ENCODE data around the gene FAM25A. TPM values are rescaled to one million over a fixed set of nuclear protein-coding genes. Genes with fewer than 3 reads are reported as not detected.
"Not testable (repeated sequence)": the region's sequence is repeated elsewhere in the genome, so short reads cannot be mapped to it uniquely, and the experiment has no call there.

FAM25A gene
- total RNA-seq, 2 experiments from 2014 or later, result not detected

GRCh38 chr10:87008303-87008702, 11.8 kb upstream of the FAM25A start:
- POLR2A ChIA-PET, result not testable (repeated sequence)

GRCh38 chr10:87009134-87009696, 10.9 kb upstream of the FAM25A start:
- POLR2A ChIA-PET, CTCF ChIA-PET: not testable (repeated sequence)

More at GRCh38 chr10:87008303-87008702, 11.8 kb upstream of the FAM25A start:
- CTCF ChIA-PET, result not testable (repeated sequence)

DNA sequence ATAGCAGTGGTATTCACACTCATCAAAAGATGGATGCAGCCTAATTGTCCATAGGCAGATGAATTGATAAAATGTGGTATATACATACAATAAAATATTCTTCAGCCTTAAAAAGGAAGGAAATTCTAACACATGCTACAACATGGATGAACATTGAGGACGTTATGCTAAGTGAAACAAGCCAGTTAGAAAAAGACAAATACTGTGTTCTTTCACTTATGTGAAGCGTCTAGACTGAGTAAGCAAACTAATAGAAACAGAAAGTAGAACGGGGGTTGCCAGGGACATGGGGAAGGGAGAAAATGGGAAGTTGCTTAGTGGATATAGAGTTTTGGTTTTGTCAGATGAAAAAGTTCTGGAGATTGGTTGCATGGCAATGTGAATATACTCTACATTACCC, 6.6 kb upstream of the FAM25A start:
- POLR2A ChIA-PET, CTCF ChIA-PET: not testable (repeated sequence)

DNA sequence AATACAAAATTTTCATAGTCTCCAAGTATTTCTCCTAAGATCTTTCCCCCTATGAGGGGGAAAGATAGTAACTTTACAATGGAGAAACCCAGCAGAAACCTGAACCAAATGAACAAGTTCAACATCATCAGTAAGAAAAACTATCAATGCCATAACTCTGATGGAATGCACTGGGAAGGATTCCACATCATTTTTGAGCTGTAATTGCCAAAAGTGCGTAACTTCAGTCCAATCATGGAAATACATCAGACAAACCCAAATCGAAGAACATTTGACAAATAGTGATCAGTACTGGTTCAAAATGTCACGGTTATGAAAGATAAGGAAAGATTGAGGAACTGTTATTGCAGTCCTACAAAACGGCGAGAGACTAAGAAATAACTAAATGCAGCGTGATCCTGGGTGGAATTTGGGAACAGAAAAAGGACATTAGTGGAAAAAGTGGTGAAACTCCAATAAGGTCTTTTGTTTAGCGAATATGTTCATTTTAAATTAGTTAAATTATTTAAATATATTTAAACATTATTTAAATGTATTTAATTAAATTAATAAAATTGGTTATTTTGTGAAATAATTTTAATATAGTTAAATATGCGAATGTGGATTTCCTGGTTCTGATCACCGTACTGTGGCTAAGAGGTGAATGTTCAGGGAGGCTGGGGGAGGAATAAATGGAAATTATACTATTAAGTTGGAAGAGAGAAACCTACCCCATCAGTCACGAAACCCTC, 4.9 kb upstream of the FAM25A start:
- POLR2A ChIA-PET, CTCF ChIA-PET: not testable (repeated sequence)

- POLR2A ChIA-PET, CTCF ChIA-PET: not testable (repeated sequence)
Measured at GRCh38 chr10:87018127-87018526, 2.0 kb upstream of the FAM25A start.

DNA sequence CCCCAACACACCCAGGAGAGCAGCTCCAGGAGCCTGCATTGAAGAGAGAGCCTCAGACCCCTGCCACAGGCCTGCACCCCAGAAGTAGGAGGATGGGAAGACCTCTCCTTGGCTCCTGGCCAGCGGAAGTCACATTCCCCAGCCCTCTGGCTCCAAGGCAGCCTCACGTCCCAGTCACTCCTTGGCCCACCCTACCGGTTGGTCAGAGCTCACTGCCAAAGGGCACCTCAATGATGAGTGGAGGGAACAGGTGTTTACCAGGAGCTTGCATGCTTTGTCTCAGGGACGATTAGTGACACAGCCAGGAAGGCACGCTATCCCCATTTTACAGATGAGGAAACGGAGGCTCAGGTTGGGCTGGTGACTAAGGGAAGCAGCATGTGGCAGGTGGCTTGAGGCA, 1.0 kb upstream of the FAM25A start:
- CTCF ChIA-PET, POLR2A ChIA-PET: not testable (repeated sequence)

DNA sequence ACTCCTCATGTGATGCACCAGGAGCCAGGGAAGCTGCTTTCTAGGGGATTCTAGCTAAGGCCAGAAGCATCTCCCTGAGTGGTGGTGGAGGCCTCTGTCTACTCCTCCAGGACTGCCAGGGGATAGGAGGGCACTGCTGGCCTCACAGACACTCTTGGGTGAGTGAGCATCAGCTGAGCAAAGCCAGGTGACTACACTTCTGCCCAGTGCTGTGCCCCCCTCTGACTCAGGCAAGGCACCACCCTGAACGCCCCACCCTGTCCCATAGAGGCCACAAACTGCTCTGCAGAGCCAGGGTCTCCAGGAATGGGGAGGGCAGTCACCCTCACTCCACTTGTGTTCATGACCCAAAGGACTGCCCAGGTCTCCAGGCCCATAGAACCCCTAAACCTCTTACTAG, 590 bp upstream of the FAM25A start:
- CTCF ChIA-PET, POLR2A ChIA-PET: not testable (repeated sequence)

DNA sequence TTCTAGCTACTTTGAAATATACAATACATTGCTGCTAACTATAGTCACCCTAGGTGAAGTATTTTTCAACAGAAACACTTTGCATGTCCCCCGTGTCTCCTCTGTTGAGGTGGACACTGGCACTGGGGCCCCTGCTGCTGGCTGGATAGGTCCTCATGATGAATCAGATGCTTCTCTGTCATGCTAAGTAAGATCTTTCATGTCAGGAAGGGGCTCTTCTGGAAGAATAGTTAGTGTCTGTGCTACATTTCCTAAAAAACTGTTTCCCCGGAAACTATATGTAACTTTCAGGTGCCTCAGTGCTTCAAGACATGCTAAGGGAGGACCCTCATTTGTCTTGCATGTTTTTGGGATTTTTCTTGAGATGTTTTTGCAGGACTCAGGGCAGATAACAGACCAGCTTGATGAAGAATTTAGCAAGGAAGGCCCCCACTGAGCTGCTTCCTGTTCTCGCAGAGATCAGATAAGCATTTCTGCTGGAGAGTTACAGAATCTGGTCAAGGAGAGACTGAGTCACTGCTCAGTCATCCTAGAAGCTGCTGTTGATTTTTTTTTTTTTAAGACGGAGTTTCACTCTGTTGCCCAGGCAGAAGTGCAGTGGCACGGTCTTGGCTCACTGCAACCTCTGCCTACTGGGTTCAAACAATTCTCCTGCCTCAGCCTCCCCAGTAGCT, 5.3 kb downstream of the FAM25A start:
- CTCF ChIA-PET, result not testable (repeated sequence)

DNA sequence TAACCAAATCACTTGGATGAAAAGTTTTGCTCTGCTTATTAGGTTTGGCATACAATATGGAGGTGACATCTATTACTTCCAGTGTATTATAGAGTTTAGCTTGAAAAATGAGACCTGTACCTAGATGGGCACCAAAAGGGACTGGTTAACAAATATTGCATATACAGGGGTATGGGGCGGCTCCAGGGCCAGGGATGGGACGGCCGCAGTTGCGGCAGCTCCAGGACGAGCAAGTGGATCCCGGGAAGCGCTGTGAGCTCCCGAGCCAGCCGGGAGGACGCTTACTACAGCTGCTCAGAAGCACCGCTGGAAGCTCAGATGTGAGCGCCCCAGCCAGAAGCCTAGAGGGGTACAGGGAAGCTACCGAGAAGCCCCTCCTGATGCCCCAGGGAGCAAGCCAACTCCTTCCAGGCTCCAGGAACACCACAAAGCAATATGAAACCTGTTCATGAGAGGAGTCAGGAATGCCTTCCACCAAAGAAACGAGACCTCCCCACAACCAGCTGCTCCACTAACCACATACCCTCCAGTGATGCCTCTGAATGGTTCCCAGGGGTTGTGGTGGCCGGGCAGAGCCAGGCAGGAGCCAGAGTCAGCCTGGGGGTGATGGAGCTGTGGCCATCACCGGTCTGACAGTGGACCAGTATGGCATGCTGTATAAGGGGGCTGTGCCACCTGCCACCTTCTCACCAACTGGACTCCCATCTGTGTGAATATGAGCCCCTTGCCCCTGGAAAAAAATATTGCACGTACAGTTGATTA, 6.8 kb downstream of the FAM25A start:
- CTCF ChIA-PET, POLR2A ChIA-PET: not testable (repeated sequence)

More for the DNA sequence above, 5.3 kb downstream of the FAM25A start:
- POLR2A ChIA-PET, result not testable (repeated sequence)

GRCh38 chr10:87030419-87030818, 10.3 kb downstream of the FAM25A start:
- POLR2A ChIA-PET, CTCF ChIA-PET: not testable (repeated sequence)

DNA sequence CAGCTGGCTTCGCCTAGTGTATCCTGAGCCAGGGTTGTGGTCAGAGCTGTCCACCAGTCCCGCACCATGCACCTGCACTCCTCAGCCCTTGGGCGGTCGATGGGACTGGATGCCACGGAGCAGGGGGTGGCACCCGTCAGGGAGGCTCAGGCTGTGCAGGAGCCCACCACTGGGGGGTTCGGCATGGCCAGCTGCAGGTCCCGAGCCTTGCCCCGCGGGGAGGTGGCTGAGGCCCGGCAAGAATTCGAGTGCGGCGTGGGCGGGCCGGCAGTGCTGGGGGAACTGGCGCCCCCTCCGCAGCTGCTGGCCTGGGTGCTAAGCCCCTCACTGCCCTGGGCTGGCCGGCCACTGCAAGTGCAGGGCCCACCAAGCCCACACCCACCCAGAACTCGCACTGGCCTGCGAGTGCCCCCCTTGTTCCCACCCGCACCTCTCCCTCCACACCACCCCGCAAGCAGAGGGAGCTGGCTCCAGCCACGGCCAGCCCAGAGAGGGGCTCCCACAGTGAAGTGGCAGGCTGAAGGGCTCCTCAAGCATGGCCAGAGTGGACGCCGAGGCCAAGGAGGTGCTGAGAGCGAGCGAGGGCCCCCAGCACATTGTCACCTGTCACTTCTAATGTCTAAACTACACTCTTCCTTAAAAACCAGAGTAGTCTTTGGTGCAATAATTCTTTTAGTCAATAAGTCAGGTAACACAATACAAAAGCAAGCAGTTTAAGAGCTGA, 11.0 kb downstream of the FAM25A start:
- POLR2A ChIA-PET, result no interaction called here
- CTCF ChIA-PET, result no interaction called here

DNA sequence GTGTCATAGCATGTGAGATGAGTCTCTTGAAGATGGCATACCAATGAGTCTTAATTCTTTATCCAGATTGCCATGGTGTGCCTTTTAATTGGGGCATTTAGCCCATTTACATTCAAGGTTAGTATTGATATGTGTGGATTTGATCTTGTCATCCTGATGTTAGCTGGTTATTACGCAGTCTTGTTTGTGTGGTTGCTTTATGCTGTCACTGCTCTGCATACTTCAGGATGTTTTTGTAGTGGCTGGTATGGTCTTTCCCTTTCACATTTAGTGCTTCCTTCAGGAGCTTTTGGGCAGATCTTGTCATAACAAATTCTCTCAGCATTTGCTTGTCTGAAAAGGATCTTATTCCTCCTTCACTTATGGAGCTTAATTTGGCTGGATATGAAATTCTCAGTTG, 16.5 kb downstream of the FAM25A start:
- POLR2A ChIA-PET, result no interaction called here
- CTCF ChIA-PET, result no interaction called here

DNA sequence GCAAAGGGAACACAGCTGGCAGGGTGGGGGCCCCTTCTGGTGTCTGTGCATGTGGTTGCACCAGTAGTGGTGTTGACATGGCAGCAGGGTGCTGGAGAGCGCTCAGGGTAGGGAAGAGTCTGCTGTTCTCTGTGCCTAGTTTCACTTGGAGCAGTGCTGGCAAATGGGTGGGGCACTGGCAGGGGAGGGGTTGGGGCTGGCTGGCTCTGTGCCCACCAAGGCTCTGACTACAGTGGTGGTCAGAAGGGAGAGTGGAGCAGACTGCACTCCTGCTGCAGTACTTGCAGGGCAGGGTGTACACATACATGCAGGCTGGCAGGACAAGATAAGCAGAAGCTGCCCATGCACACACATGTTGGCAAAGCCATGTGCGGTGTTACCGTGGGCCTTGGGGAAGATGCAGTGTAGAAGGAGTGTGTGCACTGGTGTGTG, 18.2 kb downstream of the FAM25A start:
- POLR2A ChIA-PET, result no interaction called here
- CTCF ChIA-PET, result no interaction called here

DNA sequence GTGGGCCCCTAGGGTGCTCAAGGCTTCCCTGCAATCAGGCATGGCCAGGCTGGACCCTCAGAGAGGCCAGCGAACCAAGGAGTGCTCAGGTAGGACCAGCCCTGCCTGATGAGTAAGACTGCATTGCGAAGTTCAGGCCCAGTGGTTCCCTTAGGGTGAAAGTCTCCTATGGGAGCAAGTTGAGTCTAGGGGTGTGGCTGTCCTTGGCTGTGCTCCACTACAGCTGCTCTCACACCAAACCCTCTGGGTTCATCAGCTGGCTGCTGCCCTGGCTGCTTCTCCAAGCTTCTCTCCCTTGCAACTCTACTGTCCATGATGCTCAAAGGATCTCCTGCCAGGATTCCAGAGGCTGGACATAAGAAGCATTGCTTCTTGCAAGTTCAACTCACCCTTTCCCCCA, 18.7 kb downstream of the FAM25A start:
- ChIA-PET POLR2A (no interaction called here), CTCF (no interaction called here)

DNA sequence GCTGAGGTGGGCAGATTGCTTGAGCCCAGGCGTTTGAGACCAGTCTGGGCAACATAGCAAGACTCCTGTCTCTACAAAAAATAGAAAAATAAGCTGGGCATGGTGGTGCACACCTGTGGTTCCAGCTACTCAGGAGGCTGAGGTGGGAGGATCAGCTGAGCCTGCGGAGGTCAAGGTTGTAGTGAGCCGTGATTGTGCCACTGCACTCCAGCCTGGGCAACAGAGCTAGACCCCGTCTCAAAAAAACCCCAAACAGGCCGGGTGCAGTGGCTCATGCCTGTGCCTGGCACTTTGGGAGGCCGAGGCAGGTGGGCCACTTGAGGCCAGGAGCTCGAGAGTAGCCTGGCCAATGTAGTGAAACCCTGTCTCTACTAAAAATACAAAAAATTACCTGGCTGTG, 23.5 kb downstream of the FAM25A start:
- CTCF ChIA-PET, POLR2A ChIA-PET: not testable (repeated sequence)

DNA sequence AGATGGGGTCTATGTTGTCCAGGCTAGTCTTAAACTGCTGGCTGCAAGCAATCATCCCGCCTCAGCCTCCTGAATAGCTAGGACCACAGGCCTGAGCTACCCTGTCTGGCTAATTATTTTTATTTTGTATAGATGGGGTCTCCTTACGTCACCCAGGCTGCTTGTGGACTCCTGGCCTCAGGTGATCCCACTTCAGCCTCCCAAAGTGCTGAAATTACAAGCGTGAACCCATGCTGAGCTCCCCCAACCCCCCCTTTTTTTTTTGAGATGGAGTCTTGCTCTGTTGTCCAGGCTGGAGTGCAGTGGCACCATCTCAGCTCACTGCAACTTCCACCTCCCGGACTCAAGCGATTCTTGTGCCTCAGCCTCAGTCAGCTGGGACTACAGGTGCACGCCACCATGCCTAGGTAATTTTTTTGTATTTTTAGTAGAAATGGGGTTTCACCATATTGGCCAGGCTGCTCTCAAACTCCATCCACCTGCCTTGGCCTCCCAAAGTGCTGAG, 25.4 kb downstream of the FAM25A start:
- POLR2A ChIA-PET, result no interaction called here
- CTCF ChIA-PET, result no interaction called here

- ChIA-PET POLR2A (no interaction called here), CTCF (no interaction called here)
Measured at GRCh38 chr10:87053111-87053510, 33.0 kb downstream of the FAM25A start.

GRCh38 chr10:87053577-87054181, 33.6 kb downstream of the FAM25A start:
- ChIA-PET CTCF (no interaction called here), POLR2A (no interaction called here)

DNA sequence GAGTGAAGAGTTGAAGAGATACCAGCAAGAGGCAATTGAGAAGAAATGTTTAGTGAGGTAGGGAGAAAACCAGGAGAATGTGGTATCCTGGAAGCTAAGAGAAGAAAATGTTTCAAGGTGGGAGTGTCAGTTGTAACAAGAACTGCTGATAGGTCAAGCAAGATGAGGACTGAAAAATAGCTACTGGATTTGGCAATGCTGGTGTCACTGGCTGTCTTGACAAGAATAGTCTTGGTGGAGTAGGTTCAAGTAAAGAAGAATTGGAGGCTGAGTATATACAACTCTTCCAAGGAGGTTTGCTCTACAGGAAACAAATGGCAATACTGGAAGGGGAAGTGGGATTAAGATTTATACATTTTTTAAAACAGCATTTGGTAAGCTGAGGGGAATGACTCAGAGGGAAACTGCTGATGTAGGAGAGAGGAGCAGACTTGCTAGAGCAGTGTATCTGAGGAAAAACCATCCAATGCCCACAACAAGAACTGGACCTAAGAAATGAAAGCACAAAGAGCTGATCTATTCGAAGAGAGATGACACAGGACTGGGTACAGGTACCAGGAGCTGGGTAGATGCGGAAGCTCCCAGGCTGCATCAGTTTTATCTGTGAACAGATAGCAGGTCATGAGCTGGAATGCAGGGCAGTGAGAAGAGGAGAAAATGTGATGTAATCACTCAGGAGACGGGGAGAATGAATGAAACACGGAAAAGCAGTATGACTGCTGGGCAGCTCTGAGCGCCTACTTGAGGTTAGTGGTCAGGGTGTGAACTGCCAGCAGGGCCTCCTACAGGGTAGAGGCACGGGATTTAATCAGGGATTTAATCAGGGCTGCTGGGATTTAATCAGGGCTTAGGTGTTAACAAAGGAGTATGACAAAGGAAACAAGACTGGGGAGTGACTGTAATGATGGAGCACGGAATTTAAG, 34.5 kb downstream of the FAM25A start:
- POLR2A ChIA-PET, result no interaction called here
- CTCF ChIA-PET, result no interaction called here

Data from activated CD8-positive, alpha-beta memory T cell treated with anti-CD3 and anti-CD28 coated beads for 36 hours (primary cell).